ENCODE results near the gene PLCB4.

The PLCB4 gene

GRCh38 chr20:9467995-9468394 is 399.1 kb downstream of the PLCB4 start:
- no CpG with 5 or more reads among the region's 3 CpGs for WGBS (ENCODE audit: extremely low coverage, insufficient coverage, insufficient read length)
- no peaks in the 10 kb centered on the region for H3K4me1 ChIP-seq (ENCODE audit: control insufficient read depth in 1 of 2, insufficient read depth in 2 of 2, low read length in 2 of 2)
- no peak overlapping the region for H2BK120ac ChIP-seq (ENCODE audit: insufficient read depth, low read length, poor library complexity)
- H3K4me3 ChIP-seq (ENCODE audit: low read depth, low read length), result no peak overlapping the region
- no peaks in the 10 kb centered on the region for H3K36me3 ChIP-seq (ENCODE audit: control insufficient read depth in 1 of 2, insufficient read depth in 2 of 2, low read length in 2 of 2)
- H3K4ac ChIP-seq (ENCODE audit: low read depth, low read length), result no peak overlapping the region
- no peak overlapping the region for H2BK5ac ChIP-seq (ENCODE audit: low read depth, low read length, poor library complexity)
- H2AK5ac ChIP-seq (ENCODE audit: low read length), result no peak overlapping the region
- H3K79me2 ChIP-seq (ENCODE audit: control insufficient read depth, insufficient read depth, low read length, poor library complexity), result no peaks in the 10 kb centered on the region
- H2AFZ ChIP-seq (ENCODE audit: insufficient read depth, low read length, poor library complexity), result no peak overlapping the region
- no peaks in the 10 kb centered on the region for H3K9me3 ChIP-seq (ENCODE audit: insufficient read depth, low read depth, low read length)
- H3K9ac ChIP-seq (ENCODE audit: low read length), result no peak overlapping the region
- no peak overlapping the region for H3K18ac ChIP-seq (ENCODE audit: low read length)
- H4K12ac ChIP-seq (ENCODE audit: low read depth, low read length), result no peak overlapping the region
- no peak overlapping the region for H4K8ac ChIP-seq (ENCODE audit: low read depth, low read length)
- DNase-seq, result no peak
- no peak overlapping the region for H3K23ac ChIP-seq (ENCODE audit: low read length)
- no peak overlapping the region for H4K91ac ChIP-seq (ENCODE audit: low read depth, low read length)
- H3K4me2 ChIP-seq (ENCODE audit: low read length), result no peak overlapping the region
- no peaks in the 10 kb centered on the region for H3K79me1 ChIP-seq (ENCODE audit: low read length)
- no peak overlapping the region for H3K27ac ChIP-seq (ENCODE audit: low read depth, low read length)
- H3K14ac ChIP-seq (ENCODE audit: low read length), result no peak overlapping the region
- H3K27me3 ChIP-seq (ENCODE audit: insufficient read depth, low read length), result no peaks in the 10 kb centered on the region
- no peak overlapping the region for H2BK12ac ChIP-seq (ENCODE audit: low read length)

GRCh38 chr20:9474835-9475415 is 406.0 kb downstream of the PLCB4 start:
- Histone ChIP-seq H3K27ac (ENCODE audit: low read depth, low read length) (no peak overlapping the region), H3K9ac (ENCODE audit: low read length) (no peak overlapping the region), H3K4ac (ENCODE audit: low read depth, low read length) (no peak overlapping the region), H2BK120ac (ENCODE audit: insufficient read depth, low read length, poor library complexity) (no peak overlapping the region), H4K8ac (ENCODE audit: low read depth, low read length) (no peak overlapping the region), H3K18ac (ENCODE audit: low read length) (no peak overlapping the region), H3K4me1 (ENCODE audit: control insufficient read depth in 1 of 2, insufficient read depth in 2 of 2, low read length in 2 of 2) (no peaks in the 10 kb centered on the region), H2BK12ac (ENCODE audit: low read length) (no peak overlapping the region), H3K14ac (ENCODE audit: low read length) (no peak overlapping the region), H4K12ac (ENCODE audit: low read depth, low read length) (no peak overlapping the region), H3K36me3 (ENCODE audit: control insufficient read depth in 1 of 2, insufficient read depth in 2 of 2, low read length in 2 of 2) (no peaks in the 10 kb centered on the region), H3K79me1 (ENCODE audit: low read length) (no peaks in the 10 kb centered on the region), H3K27me3 (ENCODE audit: insufficient read depth, low read length) (no peaks in the 10 kb centered on the region), H4K91ac (ENCODE audit: low read depth, low read length) (no peak overlapping the region), H2AFZ (ENCODE audit: insufficient read depth, low read length, poor library complexity) (no peak overlapping the region), H2BK5ac (ENCODE audit: low read depth, low read length, poor library complexity) (no peak overlapping the region), H3K4me3 (ENCODE audit: low read depth, low read length) (no peak overlapping the region), H3K23ac (ENCODE audit: low read length) (no peak overlapping the region), H3K79me2 (ENCODE audit: control insufficient read depth, insufficient read depth, low read length, poor library complexity) (no peaks in the 10 kb centered on the region), H3K4me2 (ENCODE audit: low read length) (no peak overlapping the region), H3K9me3 (ENCODE audit: insufficient read depth, low read depth, low read length) (no peaks in the 10 kb centered on the region), H2AK5ac (ENCODE audit: low read length) (no peak overlapping the region)
- WGBS (ENCODE audit: extremely low coverage, insufficient coverage, insufficient read length), result no CpG with 5 or more reads among the region's 2 CpGs
- DNase-seq, result no peak

GRCh38 chr20:9475456-9475855 is 406.6 kb downstream of the PLCB4 start:
- no peak for DNase-seq
- Histone ChIP-seq H3K14ac (ENCODE audit: low read length) (no peak overlapping the region), H3K27ac (ENCODE audit: low read depth, low read length) (no peak overlapping the region), H3K79me1 (ENCODE audit: low read length) (no peaks in the 10 kb centered on the region), H3K27me3 (ENCODE audit: insufficient read depth, low read length) (no peaks in the 10 kb centered on the region), H2BK120ac (ENCODE audit: insufficient read depth, low read length, poor library complexity) (no peak overlapping the region), H4K91ac (ENCODE audit: low read depth, low read length) (no peak overlapping the region), H3K36me3 (ENCODE audit: control insufficient read depth in 1 of 2, insufficient read depth in 2 of 2, low read length in 2 of 2) (no peaks in the 10 kb centered on the region), H2BK12ac (ENCODE audit: low read length) (no peak overlapping the region), H3K9me3 (ENCODE audit: insufficient read depth, low read depth, low read length) (no peaks in the 10 kb centered on the region), H3K9ac (ENCODE audit: low read length) (no peak overlapping the region), H4K12ac (ENCODE audit: low read depth, low read length) (no peak overlapping the region), H3K18ac (ENCODE audit: low read length) (no peak overlapping the region), H3K4ac (ENCODE audit: low read depth, low read length) (no peak overlapping the region), H2AK5ac (ENCODE audit: low read length) (no peak overlapping the region), H3K4me1 (ENCODE audit: control insufficient read depth in 1 of 2, insufficient read depth in 2 of 2, low read length in 2 of 2) (no peaks in the 10 kb centered on the region), H3K79me2 (ENCODE audit: control insufficient read depth, insufficient read depth, low read length, poor library complexity) (no peaks in the 10 kb centered on the region), H3K4me3 (ENCODE audit: low read depth, low read length) (no peak overlapping the region), H3K4me2 (ENCODE audit: low read length) (no peak overlapping the region), H2BK5ac (ENCODE audit: low read depth, low read length, poor library complexity) (no peak overlapping the region), H2AFZ (ENCODE audit: insufficient read depth, low read length, poor library complexity) (no peak overlapping the region), H3K23ac (ENCODE audit: low read length) (no peak overlapping the region), H4K8ac (ENCODE audit: low read depth, low read length) (no peak overlapping the region)

GRCh38 chr20:9476174-9476573 is 407.3 kb downstream of the PLCB4 start:
- no CpG with 5 or more reads among the region's 4 CpGs for WGBS (ENCODE audit: extremely low coverage, insufficient coverage, insufficient read length)
- H3K27me3 ChIP-seq (ENCODE audit: insufficient read depth, low read length), result no peaks in the 10 kb centered on the region

More at GRCh38 chr20:9476174-9476573, 407.3 kb downstream of the PLCB4 start:
- Histone ChIP-seq H3K14ac (ENCODE audit: low read length) (no peak overlapping the region), H3K9ac (ENCODE audit: low read length) (no peak overlapping the region), H3K18ac (ENCODE audit: low read length) (no peak overlapping the region), H3K4ac (ENCODE audit: low read depth, low read length) (no peak overlapping the region), H2BK5ac (ENCODE audit: low read depth, low read length, poor library complexity) (no peak overlapping the region), H3K79me2 (ENCODE audit: control insufficient read depth, insufficient read depth, low read length, poor library complexity) (no peaks in the 10 kb centered on the region), H3K4me2 (ENCODE audit: low read length) (no peak overlapping the region), H4K8ac (ENCODE audit: low read depth, low read length) (no peak overlapping the region), H3K4me3 (ENCODE audit: low read depth, low read length) (no peak overlapping the region), H4K91ac (ENCODE audit: low read depth, low read length) (no peak overlapping the region), H4K12ac (ENCODE audit: low read depth, low read length) (no peak overlapping the region), H3K4me1 (ENCODE audit: control insufficient read depth in 1 of 2, insufficient read depth in 2 of 2, low read length in 2 of 2) (no peaks in the 10 kb centered on the region), H2BK12ac (ENCODE audit: low read length) (no peak overlapping the region), H3K27ac (ENCODE audit: low read depth, low read length) (no peak overlapping the region), H3K23ac (ENCODE audit: low read length) (no peak overlapping the region), H3K9me3 (ENCODE audit: insufficient read depth, low read depth, low read length) (no peaks in the 10 kb centered on the region), H3K79me1 (ENCODE audit: low read length) (no peaks in the 10 kb centered on the region), H2BK120ac (ENCODE audit: insufficient read depth, low read length, poor library complexity) (no peak overlapping the region), H2AFZ (ENCODE audit: insufficient read depth, low read length, poor library complexity) (no peak overlapping the region), H2AK5ac (ENCODE audit: low read length) (no peak overlapping the region), H3K36me3 (ENCODE audit: control insufficient read depth in 1 of 2, insufficient read depth in 2 of 2, low read length in 2 of 2) (no peaks in the 10 kb centered on the region)
- DNase-seq, result no peak
